NCI-H345 treated with DMSO at 0.1 percent for 48 hours (cell line): ENCODE measurements around the gene KRT13.
A peak's percentile ranks its signal among the peaks of the same experiment; 100 is the strongest.

Source experiments
- DNase-seq: peaks from one replicate; lab custom pipeline; 2025; ENCODE audit not compliant: unreplicated experiment; lab: John Stamatoyannopoulos, UW

Gene KRT13

DNA sequence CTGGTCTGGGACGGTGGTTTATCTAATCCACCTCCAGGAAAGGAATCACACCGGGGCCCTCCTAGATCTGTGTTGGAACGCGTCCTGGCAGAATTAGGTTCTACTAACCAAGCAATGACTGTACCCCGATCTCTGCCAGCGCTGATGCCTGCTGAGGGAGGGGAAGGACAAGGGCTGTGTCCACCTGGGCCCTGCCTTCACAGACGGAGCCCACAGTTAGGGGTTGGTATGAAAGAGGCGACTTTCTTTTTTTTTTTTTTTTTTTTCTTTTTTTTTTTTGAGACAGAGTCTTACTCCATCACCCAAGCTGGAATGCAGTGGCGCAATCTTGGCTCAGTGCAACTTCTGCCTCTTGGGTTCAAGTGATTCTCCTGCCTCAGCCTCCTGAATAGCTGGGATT lies 32.6 kb upstream of the KRT13 start:
- DNase-seq = no peak

- DNase-seq = no peak
Observed at GRCh38 chr17:41537614-41537954, 32.2 kb upstream of the KRT13 start.

- DNase-seq = no peak
Observed at GRCh38 chr17:41536741-41537613, 31.6 kb upstream of the KRT13 start.

- DNase-seq = no peak
Observed at GRCh38 chr17:41535764-41536481, 30.5 kb upstream of the KRT13 start.

DNA sequence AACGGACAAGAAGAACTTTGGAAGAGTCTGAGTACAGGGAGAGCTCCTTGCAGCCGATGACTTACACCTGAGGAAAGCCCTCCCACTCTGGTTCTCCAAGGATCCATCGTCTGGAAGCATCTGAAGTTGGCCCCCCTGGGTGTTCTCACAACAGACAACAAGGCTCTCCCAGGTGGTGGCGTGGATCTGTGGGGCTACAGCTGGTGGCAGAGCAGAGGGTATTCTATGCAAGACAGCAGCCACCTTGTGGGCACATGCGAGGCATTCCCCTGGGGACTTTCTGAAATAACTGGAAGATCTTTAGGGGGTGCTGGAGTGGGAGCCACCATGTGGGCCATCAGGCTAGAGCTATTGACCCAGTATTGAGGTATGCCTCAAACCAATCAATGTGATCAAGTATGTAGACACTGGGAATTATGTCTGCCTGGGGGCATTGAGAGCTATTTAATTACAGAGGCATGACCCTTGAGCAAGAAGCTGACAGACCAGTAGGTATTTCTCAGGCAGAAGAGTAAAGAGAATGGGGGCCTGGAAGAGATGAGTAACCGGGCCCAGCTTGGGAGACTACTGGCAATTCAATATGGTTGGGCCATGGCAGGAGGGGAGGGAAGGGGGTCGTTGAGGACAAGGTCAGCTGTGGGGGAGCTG lies 29.6 kb upstream of the KRT13 start:
- no peak for DNase-seq

- no peak for DNase-seq
Observed at GRCh38 chr17:41533613-41534012, 28.2 kb upstream of the KRT13 start.

- no peak for DNase-seq
Observed at GRCh38 chr17:41532947-41533570, 27.6 kb upstream of the KRT13 start.

DNA sequence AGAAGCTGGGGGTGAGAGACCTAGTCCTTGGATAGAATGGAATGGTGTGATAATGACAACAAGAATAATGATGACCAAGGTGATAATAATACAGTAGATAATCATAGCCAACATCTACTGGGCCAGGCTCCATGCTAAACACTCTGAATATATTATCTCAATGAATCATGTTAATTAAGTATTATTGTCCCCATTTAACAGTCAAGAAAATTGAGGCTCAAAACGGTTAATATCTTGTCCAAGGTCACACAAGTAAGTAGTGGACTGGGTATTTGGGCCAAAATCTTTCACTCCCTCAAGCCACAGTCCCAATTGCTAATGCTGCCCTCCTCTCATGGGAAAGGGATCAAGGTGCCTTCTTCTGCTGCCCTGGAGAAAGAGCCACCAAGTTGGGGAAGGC lies 26.6 kb upstream of the KRT13 start:
- no peak for DNase-seq

DNA sequence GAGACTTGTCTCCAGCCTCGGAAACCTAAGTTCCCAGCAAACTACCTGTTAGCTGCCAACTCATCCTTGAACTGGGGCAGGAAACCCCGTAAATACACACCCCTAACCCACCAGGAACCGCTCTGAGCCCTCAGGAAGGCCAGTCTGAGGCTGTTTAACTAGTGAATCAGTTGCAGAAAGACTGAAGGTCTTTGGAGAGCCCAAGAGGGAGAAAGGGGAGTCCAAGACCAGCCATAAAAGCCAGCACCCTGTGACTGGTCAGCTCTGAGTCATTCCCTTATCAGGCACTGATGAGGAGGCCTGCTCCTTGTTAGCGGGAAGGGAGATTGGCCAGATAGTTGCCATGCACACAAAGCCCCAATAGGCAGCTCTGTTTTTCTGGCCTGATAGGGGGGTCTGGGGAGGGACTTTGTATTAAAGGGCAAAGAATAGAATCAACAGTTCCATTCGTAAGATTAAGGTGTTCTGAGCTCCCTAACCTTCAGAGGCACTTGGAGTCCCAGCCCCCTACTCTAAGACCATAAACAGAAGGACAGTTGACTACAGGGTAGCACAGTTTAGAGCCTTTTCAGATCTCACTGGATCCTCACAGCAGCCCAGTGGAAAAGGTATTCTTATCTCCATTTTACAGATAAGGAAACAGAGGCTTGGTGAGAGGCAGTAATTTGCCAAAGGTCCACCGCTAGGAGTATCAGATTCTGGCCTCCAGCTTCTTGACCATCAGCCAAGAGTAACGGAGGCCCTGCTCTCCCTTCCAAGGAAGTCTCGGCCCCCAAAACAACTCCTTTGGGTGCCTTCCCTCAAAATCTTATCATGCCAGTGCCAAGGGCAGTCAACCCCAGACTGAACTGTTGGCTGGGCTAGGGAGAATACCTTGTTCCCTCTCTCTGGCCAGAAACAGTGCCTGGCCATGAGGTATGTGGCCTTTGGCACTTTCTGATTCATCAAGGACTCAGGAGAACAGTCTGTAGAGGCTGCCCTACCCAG lies 24.9 kb upstream of the KRT13 start:
- no peak for DNase-seq

GRCh38 chr17:41529491-41529915 lies 24.1 kb upstream of the KRT13 start:
- DNase-seq = peak; percentile 88

DNA sequence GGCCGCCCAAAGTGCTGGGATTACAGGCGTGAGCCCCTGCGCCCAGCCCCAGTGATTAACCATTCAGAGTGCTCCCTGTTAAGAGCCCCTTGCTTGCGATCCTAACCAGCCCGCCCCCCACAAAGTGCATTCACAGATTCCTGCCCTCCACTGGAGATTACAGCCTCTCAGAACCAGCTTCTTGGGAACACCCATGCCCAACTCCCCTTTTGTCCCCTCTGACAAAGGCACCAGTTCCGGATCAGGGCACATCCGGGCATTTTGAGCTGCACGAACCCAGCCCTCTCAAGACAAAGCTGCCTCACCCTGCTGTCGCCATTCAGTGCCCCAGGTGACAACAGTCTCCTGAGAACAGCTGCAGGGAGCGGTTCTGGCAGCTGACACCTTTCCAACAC lies 23.5 kb upstream of the KRT13 start:
- DNase-seq = peak; percentile 88

GRCh38 chr17:41527063-41528023 lies 21.9 kb upstream of the KRT13 start:
- no peak for DNase-seq

GRCh38 chr17:41524261-41524660 lies 18.8 kb upstream of the KRT13 start:
- no peak for DNase-seq

GRCh38 chr17:41523787-41524186 lies 18.4 kb upstream of the KRT13 start:
- DNase-seq = no peak

GRCh38 chr17:41523225-41523593 lies 17.8 kb upstream of the KRT13 start:
- DNase-seq = no peak

DNA sequence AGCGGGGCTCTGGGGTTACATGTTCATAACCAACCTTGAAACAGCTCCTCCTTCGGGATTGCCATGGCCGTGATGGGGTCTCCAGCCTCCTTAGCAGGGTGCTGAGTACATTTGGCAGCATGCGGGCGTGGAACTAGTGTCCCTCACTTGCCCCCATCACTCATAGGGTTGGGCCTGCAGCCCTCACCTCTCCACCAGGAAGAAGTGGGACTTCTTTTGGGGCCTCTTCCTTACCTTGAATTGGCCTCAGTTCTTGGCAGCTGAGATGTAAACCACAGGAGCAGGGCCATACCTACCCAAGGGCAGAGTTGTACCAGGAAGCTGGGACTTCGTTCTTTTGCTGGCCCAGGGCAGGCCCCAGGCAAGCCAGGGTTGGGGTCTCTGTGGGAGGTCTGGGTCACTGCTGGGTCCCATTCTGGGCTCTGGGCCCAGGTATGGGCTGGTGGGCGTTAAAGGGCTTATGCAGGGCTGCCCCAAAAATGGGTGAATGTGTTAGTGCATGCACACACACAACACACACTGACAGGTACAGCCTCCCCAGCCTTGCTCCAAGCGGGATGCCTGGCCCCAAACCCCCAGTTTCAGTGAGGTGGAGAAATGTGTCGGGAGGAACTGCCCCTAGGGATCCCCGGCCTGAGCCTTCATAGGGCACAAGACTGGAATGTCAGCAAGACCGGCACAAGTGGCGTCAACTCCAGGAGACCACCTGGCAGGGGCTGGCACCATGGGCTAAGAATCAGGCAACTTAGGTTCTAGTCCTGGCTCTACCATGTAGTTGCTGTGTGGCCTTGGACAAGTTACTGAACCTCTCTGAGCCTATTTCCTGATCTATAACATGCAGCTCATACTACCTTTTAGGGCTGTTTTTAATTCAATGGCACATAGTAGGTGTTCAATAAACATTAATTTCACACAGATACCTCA lies 17.2 kb upstream of the KRT13 start:
- DNase-seq = no peak

DNA sequence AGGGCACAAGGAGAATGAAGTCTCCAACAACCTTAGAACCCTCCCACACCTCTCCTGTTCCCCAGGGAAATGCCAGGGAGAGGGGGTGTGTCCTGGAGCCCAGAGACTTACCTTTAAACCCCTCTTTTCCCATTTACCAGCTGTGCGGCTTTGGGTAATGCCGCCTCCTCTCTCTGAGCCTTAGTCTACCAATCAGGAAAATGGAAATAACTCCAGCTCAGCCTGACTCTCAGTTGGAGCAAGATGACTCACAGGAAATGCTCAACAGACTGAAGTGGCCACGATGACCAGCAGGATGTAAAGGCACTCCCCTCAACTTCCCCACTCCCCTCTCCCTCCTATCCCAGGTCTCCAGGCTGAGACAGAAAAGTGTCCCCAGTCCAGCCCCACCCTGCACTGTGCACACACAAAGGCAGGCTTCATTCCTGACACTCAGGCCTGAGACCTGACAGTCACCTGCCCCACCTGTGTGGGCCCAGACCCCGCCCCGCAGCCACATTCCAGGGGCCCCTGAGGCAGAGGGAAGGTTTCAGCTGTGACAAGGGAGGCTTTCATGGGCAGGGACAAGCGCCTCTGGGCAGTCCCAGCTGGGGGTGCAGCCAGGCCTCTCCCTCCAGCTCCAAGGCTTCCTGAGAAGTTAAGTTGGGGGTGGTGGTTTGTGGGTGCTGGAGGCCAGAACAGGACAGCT lies 16.3 kb upstream of the KRT13 start:
- no peak for DNase-seq
